ENCODE measurements around the gene KLK11. TPM values are rescaled to one million over a fixed set of nuclear protein-coding genes. Genes with fewer than 3 reads are reported as not detected.

KLK11 gene
- total and polyA plus RNA-seq, 2 donors (not counting 1 experiment from before 2014, with no cell fraction given): not detected

DNA sequence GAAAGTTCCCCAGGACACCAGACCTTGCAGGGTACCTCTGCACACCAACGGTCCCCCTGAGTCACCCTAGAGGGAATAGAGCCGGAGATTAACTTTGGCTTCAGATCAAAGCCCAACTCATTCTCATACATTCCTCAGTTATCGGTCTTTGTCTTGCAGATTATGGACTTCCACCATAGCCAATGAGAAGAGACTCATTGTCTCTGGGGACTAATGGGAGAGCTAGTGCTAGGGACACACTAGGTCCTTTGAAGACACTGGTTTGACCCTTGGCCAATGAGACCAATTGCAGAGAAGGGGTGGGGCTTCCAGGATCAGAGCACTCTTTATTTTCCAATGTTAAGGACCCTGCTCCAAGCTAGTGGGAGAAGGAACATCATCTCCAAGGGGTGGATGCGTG is 48.8 kb downstream of the KLK11 start:
- H3K27me3 Mint-ChIP-seq: peaks cover 65% of the 10 kb centered on the region
- 80% methylated on average over 2 of the region's 4 CpGs for WGBS (ENCODE audit: insufficient coverage)

DNA sequence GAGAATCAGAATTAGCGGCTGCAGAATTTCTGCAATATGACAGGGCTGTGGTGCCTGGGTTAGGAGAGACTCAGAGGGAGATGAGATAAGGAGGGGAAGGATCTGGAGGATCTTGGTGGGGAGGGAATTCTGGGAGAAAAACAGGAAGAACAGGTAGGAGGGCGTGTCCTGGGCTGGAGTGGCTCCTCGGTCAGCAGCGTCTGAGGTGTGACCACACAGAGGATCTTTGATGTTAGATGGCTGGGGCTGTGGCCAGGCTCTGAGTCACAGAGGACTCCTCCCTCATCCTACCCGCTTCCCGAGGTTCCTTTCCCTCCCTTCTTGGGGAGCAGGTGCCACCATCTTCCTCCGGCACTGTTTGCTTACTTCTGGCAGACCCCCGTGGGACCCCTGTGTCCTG is 50.6 kb downstream of the KLK11 start:
- no peak for ATAC-seq (ENCODE audit: low read depth)
- Mint-ChIP-seq H3K9me3 (ENCODE audit: insufficient read depth) (no peaks in the 10 kb centered on the region), H3K27ac (no peak overlapping the region), H3K27me3 (peaks cover 63% of the 10 kb centered on the region), H3K4me3 (no peak overlapping the region), H3K4me1 (no peaks in the 10 kb centered on the region)
- no peak for DNase-seq
- Histone ChIP-seq H3K36me3 (replicated peaks in 1 of 2; ENCODE audit: control extremely low read depth in 1 of 2, control insufficient read depth in 1 of 2, extremely low read depth in 1 of 2, insufficient read depth in 2 of 2, low read length in 1 of 2) (no peaks in the 10 kb centered on the region), H3K9me3 (ENCODE audit: control extremely low read depth in 1 of 3, control insufficient read depth in 2 of 3, insufficient read depth in 1 of 3, low read length in 2 of 3) (peaks cover 0 to 2% (median 0%) of the 10 kb centered on the region in 3 donors), H4K20me1 (ENCODE audit: control insufficient read depth, insufficient read depth, low read length, poor library complexity, severe bottlenecking) (no peaks in the 10 kb centered on the region), H3K27me3 (replicated peaks in 1 of 4; ENCODE audit: control extremely low read depth in 1 of 4, control insufficient read depth in 3 of 4, insufficient read depth in 4 of 4, low read length in 3 of 4) (peaks cover 0 to 16% (median 0%) of the 10 kb centered on the region in 4 experiments), H3K27ac (ENCODE audit: low read length in 2 of 2) (no peak overlapping the region), H3K79me2 (ENCODE audit: control insufficient read depth, insufficient read depth, low read length) (no peaks in the 10 kb centered on the region), H3K4me3 (ENCODE audit: control extremely low read depth in 1 of 5, extremely low read depth in 1 of 5, insufficient read depth in 1 of 5, low read depth in 2 of 5, low read length in 4 of 5) (no peak overlapping the region), H3K9ac (ENCODE audit: low read length) (no peak overlapping the region), H3K4me1 (ENCODE audit: control insufficient read depth in 2 of 2, insufficient read depth in 2 of 2, low read length in 2 of 2) (no peaks in the 10 kb centered on the region), H2AFZ (ENCODE audit: insufficient read depth, low read depth, low read length, poor library complexity, severe bottlenecking) (no peak overlapping the region), H3K4me2 (replicated peaks; ENCODE audit: low read depth, low read length, poor library complexity, severe bottlenecking) (no peak overlapping the region)
- ChIA-PET CTCF (no interaction called here), POLR2A (no interaction called here)
- 36% methylated on average over 5 of the region's 8 CpGs for WGBS (ENCODE audit: insufficient coverage)
- intact Hi-C loops (cut with micrococcal nuclease): no loop called here
- TF ChIP-seq EZH2 (IDR thresholded peaks at IDR 0.05; ENCODE audit: borderline replicate concordance, insufficient read depth, low read depth, low read length, poor library complexity, severe bottlenecking): no peak
- TF ChIP-seq, protein P1, sequence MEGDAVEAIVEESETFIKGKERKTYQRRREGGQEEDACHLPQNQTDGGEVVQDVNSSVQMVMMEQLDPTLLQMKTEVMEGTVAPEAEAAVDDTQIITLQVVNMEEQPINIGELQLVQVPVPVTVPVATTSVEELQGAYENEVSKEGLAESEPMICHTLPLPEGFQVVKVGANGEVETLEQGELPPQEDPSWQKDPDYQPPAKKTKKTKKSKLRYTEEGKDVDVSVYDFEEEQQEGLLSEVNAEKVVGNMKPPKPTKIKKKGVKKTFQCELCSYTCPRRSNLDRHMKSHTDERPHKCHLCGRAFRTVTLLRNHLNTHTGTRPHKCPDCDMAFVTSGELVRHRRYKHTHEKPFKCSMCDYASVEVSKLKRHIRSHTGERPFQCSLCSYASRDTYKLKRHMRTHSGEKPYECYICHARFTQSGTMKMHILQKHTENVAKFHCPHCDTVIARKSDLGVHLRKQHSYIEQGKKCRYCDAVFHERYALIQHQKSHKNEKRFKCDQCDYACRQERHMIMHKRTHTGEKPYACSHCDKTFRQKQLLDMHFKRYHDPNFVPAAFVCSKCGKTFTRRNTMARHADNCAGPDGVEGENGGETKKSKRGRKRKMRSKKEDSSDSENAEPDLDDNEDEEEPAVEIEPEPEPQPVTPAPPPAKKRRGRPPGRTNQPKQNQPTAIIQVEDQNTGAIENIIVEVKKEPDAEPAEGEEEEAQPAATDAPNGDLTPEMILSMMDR (IDR thresholded peaks at IDR 0.05): no peak

More for the DNA sequence above, 48.8 kb downstream of the KLK11 start:
- DNase-seq: no peak
- Histone ChIP-seq H3K9me3 (ENCODE audit: control extremely low read depth in 1 of 3, control insufficient read depth in 2 of 3, insufficient read depth in 1 of 3, low read length in 2 of 3) (peaks cover 0 to 2% (median 0%) of the 10 kb centered on the region in 3 donors), H3K79me2 (ENCODE audit: control insufficient read depth, insufficient read depth, low read length) (no peaks in the 10 kb centered on the region), H3K4me3 (ENCODE audit: control extremely low read depth in 1 of 5, extremely low read depth in 1 of 5, insufficient read depth in 1 of 5, low read depth in 2 of 5, low read length in 4 of 5) (no peak overlapping the region), H3K27ac (ENCODE audit: low read length in 2 of 2) (no peak overlapping the region), H3K9ac (ENCODE audit: low read length) (no peak overlapping the region), H3K4me2 (replicated peaks; ENCODE audit: low read depth, low read length, poor library complexity, severe bottlenecking) (no peak overlapping the region), H4K20me1 (ENCODE audit: control insufficient read depth, insufficient read depth, low read length, poor library complexity, severe bottlenecking) (no peaks in the 10 kb centered on the region), H3K4me1 (ENCODE audit: control insufficient read depth in 2 of 2, insufficient read depth in 2 of 2, low read length in 2 of 2) (no peaks in the 10 kb centered on the region), H3K27me3 (replicated peaks in 1 of 4; ENCODE audit: control extremely low read depth in 1 of 4, control insufficient read depth in 3 of 4, insufficient read depth in 4 of 4, low read length in 3 of 4) (peaks cover 0 to 16% (median 0%) of the 10 kb centered on the region in 4 experiments), H3K36me3 (replicated peaks in 1 of 2; ENCODE audit: control extremely low read depth in 1 of 2, control insufficient read depth in 1 of 2, extremely low read depth in 1 of 2, insufficient read depth in 2 of 2, low read length in 1 of 2) (no peaks in the 10 kb centered on the region), H2AFZ (ENCODE audit: insufficient read depth, low read depth, low read length, poor library complexity, severe bottlenecking) (no peak overlapping the region)
- TF ChIP-seq EZH2 (IDR thresholded peaks at IDR 0.05; ENCODE audit: borderline replicate concordance, insufficient read depth, low read depth, low read length, poor library complexity, severe bottlenecking): no peak
- TF ChIP-seq, protein P1 (IDR thresholded peaks at IDR 0.05): no peak
- ChIA-PET CTCF (no interaction called here), POLR2A (no interaction called here)
- intact Hi-C loops (cut with micrococcal nuclease): no loop called here
- no peaks in the 10 kb centered on the region for H3K9me3 Mint-ChIP-seq (ENCODE audit: insufficient read depth)
- no peak overlapping the region for H3K27ac Mint-ChIP-seq
- H3K4me3 Mint-ChIP-seq: no peak overlapping the region
- ATAC-seq (ENCODE audit: low read depth): no peak
- no peaks in the 10 kb centered on the region for H3K4me1 Mint-ChIP-seq

All from B cell (primary cell).